Activated T-helper 1 cell treated with Interleukin-2 at 50 U/mL for 16 hours (primary cell): ENCODE measurements around the gene SNAPC2.
A peak's percentile ranks its signal among the peaks of the same experiment; 100 is the strongest.
"Not testable (repeated sequence)": the region's sequence is repeated elsewhere in the genome, so short reads cannot be mapped to it uniquely, and the experiment has no call there.

Source experiments
- DNase-seq: peaks from one replicate; pipeline ENCODE4 v3.0.0-alpha.2; 2020; ENCODE audit warnings: low read depth

Gene SNAPC2

GRCh38 chr19:7921967-7922835 is 2.1 kb downstream of the SNAPC2 start:
- no peak for DNase-seq

GRCh38 chr19:7922836-7923195 is 2.7 kb downstream of the SNAPC2 start:
- DNase-seq, result no peak

- no peak for DNase-seq
These were observed 3.4 kb downstream of the SNAPC2 start for GRCh38 chr19:7923295-7924191.

GRCh38 chr19:7924241-7924640 is 4.1 kb downstream of the SNAPC2 start:
- no peak for DNase-seq

- no peak for DNase-seq
These were observed 4.6 kb downstream of the SNAPC2 start for GRCh38 chr19:7924651-7925170.

- peak; percentile 58 for DNase-seq
These were observed 5.2 kb downstream of the SNAPC2 start for GRCh38 chr19:7925171-7925851.

- DNase-seq, result peak; percentile 73
These were observed 6.0 kb downstream of the SNAPC2 start, which contains the start of gene CTXN1 for GRCh38 chr19:7926021-7926726. TSS of gene CTXN1 (minus strand) at chr19:7926135. CDS start at chr19:7925538, 597 bp downstream.

GRCh38 chr19:7926727-7927604 is 6.8 kb downstream of the SNAPC2 start:
- DNase-seq, result no peak

GRCh38 chr19:7927605-7928333 is 7.6 kb downstream of the SNAPC2 start:
- no peak for DNase-seq

- no peak for DNase-seq
These were observed 8.2 kb downstream of the SNAPC2 start for GRCh38 chr19:7928334-7928706.

GRCh38 chr19:7928741-7929701 is 8.9 kb downstream of the SNAPC2 start:
- DNase-seq, result peak; percentile 46

- not testable (repeated sequence) for DNase-seq
These were observed 9.9 kb downstream of the SNAPC2 start for GRCh38 chr19:7930030-7930429.

GRCh38 chr19:7930765-7931164 is 10.6 kb downstream of the SNAPC2 start:
- no peak for DNase-seq

GRCh38 chr19:7931221-7932061 is 11.3 kb downstream of the SNAPC2 start:
- no peak for DNase-seq

- no peak for DNase-seq
These were observed 12.3 kb downstream of the SNAPC2 start for GRCh38 chr19:7932276-7932929.

GRCh38 chr19:7932930-7933300 is 12.8 kb downstream of the SNAPC2 start:
- no peak for DNase-seq

GRCh38 chr19:7933411-7933810 is 13.3 kb downstream of the SNAPC2 start:
- DNase-seq, result no peak
